Stimulated activated CD4-positive, alpha-beta T cell treated with anti-CD3 and anti-CD28 coated beads, Interleukin-15, amount 100 ng/mL, for 1 hour (primary cell): ENCODE measurements around the gene AAMP.

ENCODE experiments used
- DNase-seq, 2 donors: peaks; one replicate each; pipeline ENCODE4 v3.0.0-alpha.2; 2020; ENCODE audit warnings: low read depth in 1 of 2, low spot score in 1 of 2

Gene AAMP

GRCh38 chr2:218224186-218224585, 45.8 kb downstream of the AAMP start:
- DNase-seq: no peak

- no peak for DNase-seq
Measured at GRCh38 chr2:218223046-218223445, 46.9 kb downstream of the AAMP start.

GRCh38 chr2:218221000-218221399, 48.9 kb downstream of the AAMP start:
- DNase-seq: no peak

- no peak for DNase-seq
Measured at GRCh38 chr2:218219934-218220333, 50.0 kb downstream of the AAMP start.

- no peak for DNase-seq
Measured at GRCh38 chr2:218218268-218219185, 51.4 kb downstream of the AAMP start.

GRCh38 chr2:218217360-218218267, 52.3 kb downstream of the AAMP start:
- DNase-seq: peak; percentile 36 to 61

- peak; percentile 90 to 91 for DNase-seq
Measured at GRCh38 chr2:218216674-218217359, 53.1 kb downstream of the AAMP start, which contains the start of gene ARPC2. Gene ARPC2, plus strand, starts transcription at chr2:218217189. Its CDS starts 282 bp downstream, at chr2:218217471.

- no peak for DNase-seq
Measured at GRCh38 chr2:218216336-218216673, 53.6 kb downstream of the AAMP start.
